ENCODE results near the gene HNRNPUL1.

HNRNPUL1 gene

GRCh38 chr19:41294393-41294792, 30.2 kb downstream of the HNRNPUL1 start:
- TF ChIP-seq CTCF (IDR thresholded peaks at IDR 0.05): no peak
- no peak for TF ChIP-seq ZFX (IDR thresholded peaks at IDR 0.05; ENCODE audit: borderline replicate concordance)
- H3K27ac ChIP-seq: no peak overlapping the region

DNA sequence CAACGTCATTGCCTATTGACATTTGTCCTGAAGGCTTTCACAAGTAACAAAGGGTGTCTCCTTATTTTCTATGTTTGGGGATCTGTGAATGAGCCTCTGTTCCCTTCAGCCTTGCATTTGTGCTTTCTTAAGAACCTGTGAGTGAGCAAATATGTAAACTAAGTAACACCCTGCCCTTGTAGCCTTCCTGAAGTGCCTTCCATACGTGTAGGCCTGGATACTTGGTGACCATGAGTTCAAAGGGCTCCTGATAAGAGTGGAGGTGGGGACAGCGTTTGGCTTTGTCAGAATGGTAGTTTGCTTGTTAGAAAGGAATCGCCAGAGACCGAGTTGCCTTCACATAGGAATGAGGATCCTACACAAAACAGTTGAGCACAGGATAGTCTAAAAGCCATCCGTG, 31.3 kb downstream of the HNRNPUL1 start:
- TF ChIP-seq CTCF (IDR thresholded peaks at IDR 0.05): no peak
- TF ChIP-seq ZFX (IDR thresholded peaks at IDR 0.05; ENCODE audit: borderline replicate concordance): no peak
- H3K27ac ChIP-seq: no peak overlapping the region

GRCh38 chr19:41296433-41296871, 32.3 kb downstream of the HNRNPUL1 start:
- H3K27ac ChIP-seq: no peak overlapping the region

DNA sequence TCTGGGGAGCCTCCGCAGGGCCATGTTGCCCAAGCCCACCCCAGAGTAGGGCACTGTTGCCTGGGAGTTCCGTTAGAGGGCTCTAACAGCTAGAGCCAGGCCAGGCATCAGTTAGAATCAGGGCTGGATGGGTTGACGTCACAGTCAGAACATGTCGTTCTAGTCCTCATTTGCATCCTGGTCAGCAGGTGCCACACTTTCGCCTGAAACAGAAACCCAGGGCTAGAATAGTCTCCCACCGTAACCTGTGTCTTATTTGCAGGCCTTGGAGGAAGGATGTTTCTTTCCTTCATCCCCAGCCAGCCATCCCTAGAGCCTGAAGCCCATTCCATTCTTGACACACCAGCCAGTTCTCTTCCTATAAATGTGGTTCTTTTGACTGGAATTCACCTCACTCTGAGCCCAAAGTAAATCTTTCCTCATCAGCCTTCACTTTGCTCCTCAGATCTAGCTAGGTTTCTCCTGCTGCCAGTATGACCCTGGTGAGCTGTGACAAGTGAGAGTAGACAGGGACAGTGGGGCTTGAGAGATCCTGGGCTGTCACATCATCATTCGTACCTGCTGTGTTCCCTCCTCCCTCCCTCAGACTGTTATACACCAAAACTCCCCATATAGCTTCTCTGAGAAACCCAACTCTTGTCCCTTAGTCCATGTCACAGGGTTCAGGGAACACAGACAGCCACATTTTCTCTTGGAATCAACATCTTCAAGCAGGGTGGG, 33.6 kb downstream of the HNRNPUL1 start:
- no peak overlapping the region for H3K27ac ChIP-seq
- TF ChIP-seq CTCF (IDR thresholded peaks at IDR 0.05) (no peak), ZFX (IDR thresholded peaks at IDR 0.05; ENCODE audit: borderline replicate concordance) (no peak)

More at GRCh38 chr19:41296433-41296871, 32.3 kb downstream of the HNRNPUL1 start:
- TF ChIP-seq ZFX (IDR thresholded peaks at IDR 0.05; ENCODE audit: borderline replicate concordance): no peak

DNA sequence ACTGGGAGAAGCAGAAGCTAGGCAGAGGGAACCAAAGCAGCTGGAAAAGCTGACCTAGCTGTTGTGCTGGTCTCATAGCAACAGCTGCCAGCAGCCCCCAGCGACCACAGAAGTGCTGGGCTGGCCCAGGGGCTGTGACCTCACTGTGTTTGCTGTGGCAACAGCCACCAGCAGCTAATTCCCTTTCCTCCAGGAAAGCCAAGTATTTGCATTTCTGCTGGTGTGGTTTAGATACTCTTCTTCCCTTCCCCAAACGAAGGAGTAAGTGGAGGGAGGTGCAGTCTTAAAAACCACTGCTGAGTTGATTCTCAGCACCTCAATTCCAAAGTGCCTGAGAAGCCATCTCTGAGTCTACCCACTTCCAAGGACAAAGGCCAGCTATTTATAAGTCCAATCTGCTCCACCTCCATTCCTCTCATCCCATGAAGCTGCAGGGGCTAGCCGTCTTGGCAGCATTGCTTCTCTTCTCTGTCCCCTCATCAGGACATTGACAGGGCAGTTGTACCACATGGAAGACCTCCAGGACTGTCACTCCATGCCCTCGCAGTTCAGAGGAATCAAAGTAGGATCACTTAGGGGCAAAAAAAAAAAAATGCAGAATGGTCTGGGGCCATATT, 34.3 kb downstream of the HNRNPUL1 start:
- H3K27ac ChIP-seq: no peak overlapping the region
- no peak for TF ChIP-seq CTCF (IDR thresholded peaks at IDR 0.05)
- no peak for TF ChIP-seq ZFX (IDR thresholded peaks at IDR 0.05; ENCODE audit: borderline replicate concordance)

DNA sequence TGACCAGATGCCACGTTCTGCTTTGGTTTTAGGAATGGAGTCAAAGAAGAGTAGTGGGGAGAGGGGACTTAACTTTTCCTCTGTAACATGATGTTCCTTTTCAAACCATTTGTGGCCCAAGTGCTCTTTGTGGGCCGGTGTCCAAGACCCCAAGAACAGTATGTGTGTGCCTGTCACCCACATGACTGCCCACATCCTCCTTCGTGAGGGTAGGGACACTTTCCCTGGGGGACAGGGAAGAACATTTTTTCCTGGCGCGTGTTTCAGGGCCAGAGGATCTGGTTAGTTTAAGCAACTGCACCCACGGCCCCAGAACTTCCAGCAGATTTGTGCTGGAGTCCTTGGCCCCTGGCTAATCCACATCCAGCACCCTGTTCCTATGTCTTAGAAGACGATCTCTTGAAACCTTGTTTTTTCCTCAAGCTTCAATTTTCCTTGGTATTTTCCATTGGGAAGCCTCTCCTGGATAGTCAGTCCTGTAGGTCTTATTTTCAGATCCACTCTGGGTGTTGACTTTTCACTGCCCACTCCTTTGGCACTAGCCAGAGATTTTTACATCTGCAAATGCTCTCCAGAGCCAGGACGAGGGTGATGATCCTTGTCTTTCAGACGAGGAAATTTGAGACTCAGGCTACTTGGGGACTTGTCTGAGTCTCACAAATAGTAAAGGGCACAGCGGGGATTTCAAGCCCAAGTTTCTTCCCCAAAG, 35.0 kb downstream of the HNRNPUL1 start:
- TF ChIP-seq CTCF (IDR thresholded peaks at IDR 0.05) (no peak), ZFX (IDR thresholded peaks at IDR 0.05; ENCODE audit: borderline replicate concordance) (no peak)
- H3K27ac ChIP-seq: no peak overlapping the region

DNA sequence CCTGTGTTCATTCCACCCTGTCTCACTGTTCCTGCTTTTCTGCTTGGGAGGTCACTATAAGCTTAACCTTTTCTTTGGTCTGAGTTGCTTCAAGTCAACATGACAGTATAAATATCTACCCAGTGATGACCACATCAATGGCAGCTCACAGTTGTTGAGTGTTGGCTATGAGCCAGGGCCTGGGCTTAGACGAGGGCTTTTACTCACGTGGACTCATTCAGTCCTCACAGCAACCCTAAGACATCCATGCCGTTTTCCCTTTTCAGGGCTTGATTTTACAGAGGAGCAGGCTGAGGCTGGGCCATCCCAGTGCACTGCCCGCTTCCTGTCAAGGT, 35.5 kb downstream of the HNRNPUL1 start:
- TF ChIP-seq ZFX (IDR thresholded peaks at IDR 0.05; ENCODE audit: borderline replicate concordance): no peak
- TF ChIP-seq CTCF (IDR thresholded peaks at IDR 0.05): no peak
- H3K27ac ChIP-seq: no peak overlapping the region
